ENCODE data around the gene AMN1. TPM values are rescaled to one million over a fixed set of nuclear protein-coding genes. Genes with fewer than 3 reads are reported as not detected.
"Not testable (repeated sequence)": the region's sequence is repeated elsewhere in the genome, so short reads cannot be mapped to it uniquely, and the experiment has no call there.

The AMN1 gene
- total RNA-seq, 1 donor from 2014 or later, result 5.6 TPM

- H3K4me1 Mint-ChIP-seq (ENCODE audit: unreplicated experiment), result peaks cover 9% of the 10 kb centered on the region
- H3K36me3 Mint-ChIP-seq (ENCODE audit: low read depth, unreplicated experiment), result peaks cover 22% of the 10 kb centered on the region
- H3K27me3 Mint-ChIP-seq (ENCODE audit: unreplicated experiment), result no peaks in the 10 kb centered on the region
- no peak overlapping the region for H3K4me3 Mint-ChIP-seq (ENCODE audit: unreplicated experiment)
- TF ChIP-seq CTCF (IDR thresholded peaks at IDR 0.05; ENCODE audit: unreplicated experiment), result no peak
- H3K9me3 Mint-ChIP-seq (ENCODE audit: unreplicated experiment), result no peaks in the 10 kb centered on the region
- no peak for DNase-seq (ENCODE audit: low spot score)
- H3K27ac Mint-ChIP-seq (ENCODE audit: unreplicated experiment), result peak overlapping the region; percentile 53
Measured at GRCh38 chr12:31715283-31715825, 13.5 kb downstream of the AMN1 start.

- no peaks in the 10 kb centered on the region for H3K27me3 Mint-ChIP-seq (ENCODE audit: unreplicated experiment)
- H3K4me1 Mint-ChIP-seq (ENCODE audit: unreplicated experiment), result peaks cover 10% of the 10 kb centered on the region
- H3K27ac Mint-ChIP-seq (ENCODE audit: unreplicated experiment), result peak overlapping the region; percentile 53
Measured at GRCh38 chr12:31714406-31715271, 14.2 kb downstream of the AMN1 start.

GRCh38 chr12:31712877-31713276, 15.9 kb downstream of the AMN1 start:
- DNase-seq (ENCODE audit: low spot score), result no peak
- Mint-ChIP-seq H3K4me1 (ENCODE audit: unreplicated experiment) (peaks cover 10% of the 10 kb centered on the region), H3K4me3 (ENCODE audit: unreplicated experiment) (no peak overlapping the region), H3K36me3 (ENCODE audit: low read depth, unreplicated experiment) (peaks cover 24% of the 10 kb centered on the region), H3K9me3 (ENCODE audit: unreplicated experiment) (peaks cover 1% of the 10 kb centered on the region), H3K27me3 (ENCODE audit: unreplicated experiment) (no peaks in the 10 kb centered on the region), H3K27ac (ENCODE audit: unreplicated experiment) (no peak overlapping the region)
- no peak for TF ChIP-seq CTCF (IDR thresholded peaks at IDR 0.05; ENCODE audit: unreplicated experiment)

More at GRCh38 chr12:31714406-31715271, 14.2 kb downstream of the AMN1 start:
- Mint-ChIP-seq H3K9me3 (ENCODE audit: unreplicated experiment) (no peaks in the 10 kb centered on the region), H3K36me3 (ENCODE audit: low read depth, unreplicated experiment) (peaks cover 22% of the 10 kb centered on the region), H3K4me3 (ENCODE audit: unreplicated experiment) (no peak overlapping the region)
- no peak for TF ChIP-seq CTCF (IDR thresholded peaks at IDR 0.05; ENCODE audit: unreplicated experiment)
- no peak for DNase-seq (ENCODE audit: low spot score)

GRCh38 chr12:31710021-31710818, 18.6 kb downstream of the AMN1 start:
- TF ChIP-seq CTCF (IDR thresholded peaks at IDR 0.05; ENCODE audit: unreplicated experiment), result no peak
- peaks cover 5% of the 10 kb centered on the region for H3K9me3 Mint-ChIP-seq (ENCODE audit: unreplicated experiment)
- peaks cover 22% of the 10 kb centered on the region for H3K36me3 Mint-ChIP-seq (ENCODE audit: low read depth, unreplicated experiment)
- H3K27ac Mint-ChIP-seq (ENCODE audit: unreplicated experiment), result no peak overlapping the region
- H3K27me3 Mint-ChIP-seq (ENCODE audit: unreplicated experiment), result no peaks in the 10 kb centered on the region
- DNase-seq (ENCODE audit: low spot score), result no peak
- no peak overlapping the region for H3K4me3 Mint-ChIP-seq (ENCODE audit: unreplicated experiment)
- H3K4me1 Mint-ChIP-seq (ENCODE audit: unreplicated experiment), result peaks cover 8% of the 10 kb centered on the region

GRCh38 chr12:31708118-31708517, 20.7 kb downstream of the AMN1 start:
- H3K4me1 Mint-ChIP-seq (ENCODE audit: unreplicated experiment); DNase-seq (ENCODE audit: low spot score): not testable (repeated sequence)

More at GRCh38 chr12:31708118-31708517, 20.7 kb downstream of the AMN1 start:
- H3K27me3 Mint-ChIP-seq (ENCODE audit: unreplicated experiment); H3K9me3 Mint-ChIP-seq (ENCODE audit: unreplicated experiment); H3K27ac Mint-ChIP-seq (ENCODE audit: unreplicated experiment): not testable (repeated sequence)
- peaks cover 22% of the 10 kb centered on the region for H3K36me3 Mint-ChIP-seq (ENCODE audit: low read depth, unreplicated experiment)
- H3K4me3 Mint-ChIP-seq (ENCODE audit: unreplicated experiment), result peak overlapping the region; percentile 43

Measured in endothelial cell (in vitro differentiated cells).